Spleen (tissue), 7 donors: ENCODE results near the gene CPAMD8.

Experiments used
- CTCF ChIP-seq, 11 experiments: fragments of 200-600 bp in 7 of 11; fragments of 450-650 bp in 4 of 11; sonication (generic) in 4 of 11; IDR thresholded peaks in 8 of 11; conservative IDR thresholded peaks in 3 of 11; 1 replicate in 7 of 11; 2 replicates in 4 of 11; pipeline versions ENCODE4 v1.4.0 to v1.8.0; 2016 to 2021; ENCODE audit warnings: antibody characterized with exemption in 11 of 11, inconsistent platforms in 4 of 11, mild to moderate bottlenecking in 1 of 11
- POLR2A ChIP-seq, 3 donors: fragments of 450-650 bp; IDR thresholded peaks; one replicate each; pipeline ENCODE4 v1.5.1; 2017; ENCODE audit warnings: antibody characterized with exemption in 3 of 3, mild to moderate bottlenecking in 1 of 3
- POLR2AphosphoS5 ChIP-seq, 3 donors: sonication (generic); formaldehyde crosslinking; IDR thresholded peaks; one replicate each; pipeline ENCODE4 v1.5.1; 2017; ENCODE audit warnings: antibody characterized with exemption in 3 of 3
- donor health status: DM: no; HTN: no; CAD: no; lungs with moderate emphysema.
- donor health status: DM: no; HTN: no; CAD: no.
- donor health status: DM: no; HTN: no; CAD: no.

- TF ChIP-seq CTCF (IDR thresholded peaks at IDR 0.05 in 8 of 11, conservative IDR thresholded peaks at IDR 0.05 in 3 of 11): no peak
- no peak for TF ChIP-seq POLR2A (IDR thresholded peaks at IDR 0.05)
- TF ChIP-seq POLR2AphosphoS5 (IDR thresholded peaks at IDR 0.05): no peak
Measured at GRCh38 chr19:17070912-17071311, 44.3 kb upstream of the CPAMD8 start.
